HG03439 (cell line): Measurements from ENCODE around the gene CRB2.

Experiments
- ATAC-seq: cut with Tn5 transposase; IDR thresholded peaks from one replicate; pipeline ENCODE4 v1.9.1; 2021; ENCODE audit warnings: mild to moderate bottlenecking, moderate library complexity; ENCODE audit not compliant: unreplicated experiment

The CRB2 gene

DNA sequence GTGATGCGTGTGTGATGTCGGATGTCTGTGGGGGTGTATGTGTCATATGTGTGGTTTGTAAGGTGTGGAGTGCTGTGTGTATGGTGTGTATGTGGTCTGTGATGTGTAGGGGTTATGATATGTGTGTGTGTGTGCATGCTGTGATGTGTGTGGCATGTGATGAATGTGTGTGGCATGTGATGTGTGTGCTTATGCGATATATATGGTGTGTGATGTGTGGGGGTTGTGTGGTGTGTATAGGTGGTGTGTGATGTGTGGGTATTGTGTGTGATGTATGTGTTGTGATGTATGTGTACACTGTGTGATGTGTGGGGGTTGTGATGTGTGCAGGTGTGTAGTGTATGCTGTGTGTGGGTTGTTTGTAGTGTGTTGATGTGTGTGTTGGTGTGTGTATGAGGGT is 9.2 kb upstream of the CRB2 start:
- no peak for ATAC-seq

DNA sequence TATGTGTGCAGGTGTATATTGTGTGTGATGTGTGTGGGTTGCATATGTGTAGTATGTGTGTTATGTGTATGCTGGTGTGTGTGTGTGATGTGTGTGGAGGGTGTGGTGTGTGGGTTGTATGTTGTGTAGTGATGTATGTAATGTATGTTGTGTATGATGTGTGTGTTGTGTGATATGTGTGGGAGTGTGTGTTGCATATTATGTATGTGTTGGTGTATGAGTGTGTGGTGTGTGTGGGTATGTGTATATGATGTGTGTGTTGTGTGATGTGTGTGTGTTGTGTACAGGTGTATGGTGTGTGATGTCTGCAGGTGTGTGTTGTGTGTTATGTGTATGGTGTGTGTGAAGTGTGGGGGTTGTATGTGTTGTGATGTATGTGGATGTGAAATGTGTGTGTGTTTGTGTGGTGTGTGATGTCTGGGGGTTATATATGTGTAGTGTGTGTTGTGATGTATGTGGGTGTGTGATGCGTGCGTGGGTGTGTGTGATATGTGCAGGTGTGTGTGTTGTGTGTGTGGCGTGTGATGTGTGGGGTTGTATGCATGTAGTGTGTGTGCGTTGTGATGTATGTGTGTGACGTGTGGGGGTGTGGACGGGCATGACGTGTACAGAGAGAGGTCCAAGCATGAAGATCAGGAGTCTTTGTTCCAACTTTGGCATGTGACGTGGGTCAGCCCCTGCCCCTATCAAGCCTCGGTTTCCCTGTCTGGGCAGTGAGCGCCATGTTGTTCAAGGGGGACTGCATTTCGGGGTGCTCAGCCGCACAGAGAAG is 8.5 kb upstream of the CRB2 start:
- no peak for ATAC-seq

DNA sequence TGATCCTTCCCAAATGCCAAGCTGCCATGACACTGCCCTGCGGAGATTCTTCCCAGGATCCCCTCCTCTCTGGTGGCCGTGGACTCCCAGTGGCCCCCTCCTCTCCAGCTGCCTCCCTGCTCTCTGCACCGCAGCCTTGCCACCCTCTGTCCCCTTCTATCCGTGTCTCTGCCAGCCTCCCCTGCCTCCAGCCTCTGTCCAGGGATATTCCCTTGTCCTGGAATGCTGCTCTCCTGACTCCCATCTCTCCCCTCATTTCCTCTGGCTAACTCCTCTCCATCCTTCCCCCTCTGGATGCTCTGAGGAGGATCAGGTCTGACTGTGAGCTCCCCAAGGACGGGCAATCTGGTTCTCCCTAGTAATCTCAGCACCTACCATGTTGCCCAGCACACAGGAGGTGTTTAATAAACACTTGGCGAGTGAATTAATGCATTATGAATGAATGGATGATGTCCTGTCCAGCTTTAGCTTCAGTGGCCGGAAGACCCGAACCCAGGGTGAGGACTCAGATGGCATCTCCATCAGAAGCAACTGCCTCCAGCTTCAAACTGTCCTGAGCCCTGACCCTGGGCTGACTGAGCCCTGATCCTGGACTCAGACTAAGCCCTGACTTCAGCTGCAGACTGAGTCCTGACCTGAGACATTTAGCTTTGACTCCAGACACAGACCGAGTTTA is 7.5 kb upstream of the CRB2 start:
- ATAC-seq: no peak

DNA sequence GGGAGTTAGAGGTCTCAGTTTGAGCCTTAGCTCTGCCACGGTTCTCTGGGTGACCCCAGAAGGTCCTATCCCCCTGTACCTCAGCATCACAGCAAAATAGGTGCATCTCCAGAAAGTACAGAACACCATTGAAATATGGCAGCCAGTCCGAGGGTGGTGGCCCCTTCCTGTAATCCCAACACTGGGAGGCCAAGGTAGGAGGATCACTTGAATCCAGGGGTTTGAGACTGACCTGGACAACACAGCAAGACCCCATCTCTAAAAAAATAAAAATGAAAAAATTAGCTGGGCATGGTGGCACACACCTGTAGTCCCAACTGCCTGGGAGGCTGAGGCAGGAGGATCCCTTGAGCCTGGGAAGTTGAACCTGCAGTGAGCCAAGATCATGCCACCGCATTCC is 7.0 kb upstream of the CRB2 start:
- no peak for ATAC-seq

DNA sequence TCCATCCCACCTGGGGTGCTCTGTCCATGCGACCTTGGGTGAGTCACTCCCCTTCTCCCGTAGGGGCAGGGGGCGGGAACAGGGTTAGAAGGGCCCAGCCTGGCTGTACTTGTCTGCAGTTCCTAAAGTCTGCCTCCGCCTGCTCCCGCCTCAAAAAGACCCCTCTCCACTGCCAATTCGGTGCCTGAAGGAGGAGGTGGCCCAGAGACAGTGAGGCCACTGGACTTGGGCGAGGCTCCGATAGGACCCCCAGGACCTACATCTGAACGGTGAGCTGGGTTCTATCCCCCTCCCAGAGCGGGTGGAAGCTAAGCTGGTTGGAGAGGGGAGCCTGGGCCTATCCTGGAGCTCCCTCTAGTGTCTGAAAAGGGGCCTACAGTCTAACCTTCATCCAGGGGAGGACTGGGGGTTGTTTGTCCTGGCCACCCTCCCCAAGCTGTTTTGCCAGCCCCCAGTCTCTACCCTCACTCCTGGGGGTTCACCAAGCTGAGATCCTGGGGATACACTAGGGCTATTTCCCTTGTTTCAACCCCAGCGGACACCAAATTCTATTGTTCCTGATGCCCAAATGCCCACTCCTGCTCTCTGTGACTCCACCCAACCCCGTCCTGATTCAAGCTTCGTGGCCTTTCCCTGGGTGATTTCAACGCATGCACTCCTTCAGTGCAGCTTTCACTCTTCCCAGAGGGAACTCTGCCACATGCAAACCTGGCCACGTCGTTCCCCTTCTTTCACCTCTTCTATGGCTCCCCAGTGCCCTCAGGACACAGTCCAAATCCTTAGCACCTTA is 6.1 kb upstream of the CRB2 start:
- ATAC-seq: no peak

DNA sequence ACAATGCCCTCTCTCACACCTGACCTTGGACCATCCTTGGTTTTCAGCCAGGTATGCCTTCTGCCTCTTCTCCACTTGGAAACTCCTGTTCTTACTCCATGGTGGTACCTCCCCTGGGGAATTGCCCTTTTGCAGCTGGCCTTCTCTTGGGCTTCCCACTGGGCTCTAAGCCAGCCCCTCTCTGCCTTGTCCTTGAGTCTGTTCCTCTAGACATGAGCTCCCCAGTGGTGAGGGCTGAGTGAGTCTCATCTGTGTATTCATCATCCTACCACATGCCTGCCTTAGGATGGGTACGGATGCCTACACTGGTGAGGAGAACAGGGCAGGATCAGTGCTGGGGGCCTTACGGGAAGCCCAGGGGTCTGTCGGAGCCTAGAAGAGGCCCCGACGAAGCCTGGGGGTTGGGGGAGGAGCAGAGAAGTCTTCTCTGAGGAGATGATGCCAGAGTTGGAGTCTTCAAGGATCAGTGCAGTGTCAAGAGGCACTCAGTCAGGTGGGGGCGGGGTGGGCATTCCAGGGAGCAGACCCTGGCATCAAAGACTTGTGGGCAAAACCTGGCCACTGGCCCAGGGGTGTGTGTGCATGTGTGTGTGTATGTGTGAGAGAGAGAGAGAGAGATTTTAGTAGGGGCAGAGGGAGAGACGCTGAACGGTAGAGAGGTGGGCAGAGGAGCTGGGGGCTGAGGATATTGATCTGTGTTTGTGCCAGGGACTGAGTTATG is 5.2 kb upstream of the CRB2 start:
- ATAC-seq: no peak

DNA sequence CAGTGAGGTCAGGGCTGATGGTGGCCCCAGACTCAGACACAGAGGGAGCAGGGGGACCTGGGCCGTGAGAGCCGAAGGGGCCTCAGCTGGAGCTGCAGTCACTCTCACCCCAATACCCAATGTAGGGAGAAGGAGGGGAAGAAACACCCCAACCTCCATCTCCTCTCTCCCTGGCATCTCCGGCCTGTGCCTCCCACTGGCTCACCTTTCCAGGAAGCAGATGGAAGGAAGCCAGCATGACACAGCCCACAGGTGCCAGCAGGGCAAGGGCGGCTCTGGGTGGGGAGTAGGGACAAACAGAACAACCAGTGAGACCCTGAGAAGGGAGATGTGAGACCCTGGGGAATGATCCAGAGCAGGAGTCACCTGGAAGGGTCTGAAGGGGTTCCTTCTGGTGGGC is 3.0 kb upstream of the CRB2 start:
- no peak for ATAC-seq

DNA sequence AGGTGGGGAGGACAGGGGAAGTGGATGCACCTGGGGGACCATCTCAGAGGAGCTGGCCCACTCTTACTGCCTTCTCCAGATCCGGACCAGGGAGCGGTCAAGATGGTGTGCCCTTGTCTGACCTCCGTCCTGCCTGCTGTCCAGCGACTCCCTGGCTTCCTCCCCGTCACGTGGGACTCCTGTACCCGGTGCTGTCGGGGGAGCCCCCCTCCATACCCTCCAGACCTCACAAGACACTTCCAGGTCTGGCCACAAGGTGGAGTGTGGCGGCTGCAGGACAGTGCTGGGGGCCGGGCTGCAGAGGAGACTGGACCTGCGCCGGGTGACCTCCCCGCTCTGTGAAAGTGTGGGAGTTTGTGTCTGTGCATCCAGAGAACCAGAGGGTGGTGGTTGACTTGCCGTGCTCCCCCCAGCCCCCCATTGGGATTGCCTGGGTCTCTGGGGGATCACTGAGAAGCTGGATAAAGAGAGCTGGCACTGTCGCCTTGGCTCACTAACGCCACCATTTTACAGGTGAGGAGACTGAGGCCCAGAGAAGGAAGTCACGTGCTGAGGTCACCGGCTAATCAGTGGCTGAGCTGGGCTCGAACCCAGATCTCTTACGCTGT is 1.9 kb upstream of the CRB2 start:
- no peak for ATAC-seq

DNA sequence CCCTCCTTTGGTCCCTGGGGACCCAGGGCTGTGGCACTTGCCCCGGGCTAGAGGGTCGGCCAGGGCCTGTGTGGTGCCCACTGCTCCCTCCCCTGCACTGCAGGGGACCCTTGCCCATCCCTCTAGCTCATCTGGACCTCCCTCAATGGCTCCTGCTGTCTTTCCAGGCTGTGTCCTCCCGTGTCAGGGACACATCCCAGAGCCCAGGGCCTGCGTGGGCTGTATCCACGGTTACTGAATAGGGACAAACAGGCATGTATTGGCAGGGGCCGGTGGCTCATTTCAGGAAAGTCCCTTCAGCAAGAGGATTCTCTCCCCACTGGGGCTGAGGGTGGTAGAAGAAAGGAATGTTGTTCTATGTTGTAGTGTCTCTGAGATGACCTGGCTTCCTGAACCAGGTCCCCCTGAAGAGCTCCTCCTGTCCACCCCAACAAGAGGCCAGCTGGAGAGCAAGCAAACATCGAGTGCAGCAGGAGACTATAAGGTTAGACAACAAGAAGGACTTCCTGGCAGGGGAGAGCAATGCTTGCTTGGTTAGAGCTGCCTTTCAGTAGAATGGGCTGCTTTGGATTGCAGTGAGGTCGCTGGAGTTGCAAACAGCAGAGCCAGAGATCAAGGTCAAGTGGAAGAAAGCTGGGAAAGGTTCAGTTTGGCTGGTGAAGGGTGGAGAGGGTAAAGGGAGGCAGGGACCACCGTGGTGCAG is 1.0 kb upstream of the CRB2 start:
- ATAC-seq: no peak

DNA sequence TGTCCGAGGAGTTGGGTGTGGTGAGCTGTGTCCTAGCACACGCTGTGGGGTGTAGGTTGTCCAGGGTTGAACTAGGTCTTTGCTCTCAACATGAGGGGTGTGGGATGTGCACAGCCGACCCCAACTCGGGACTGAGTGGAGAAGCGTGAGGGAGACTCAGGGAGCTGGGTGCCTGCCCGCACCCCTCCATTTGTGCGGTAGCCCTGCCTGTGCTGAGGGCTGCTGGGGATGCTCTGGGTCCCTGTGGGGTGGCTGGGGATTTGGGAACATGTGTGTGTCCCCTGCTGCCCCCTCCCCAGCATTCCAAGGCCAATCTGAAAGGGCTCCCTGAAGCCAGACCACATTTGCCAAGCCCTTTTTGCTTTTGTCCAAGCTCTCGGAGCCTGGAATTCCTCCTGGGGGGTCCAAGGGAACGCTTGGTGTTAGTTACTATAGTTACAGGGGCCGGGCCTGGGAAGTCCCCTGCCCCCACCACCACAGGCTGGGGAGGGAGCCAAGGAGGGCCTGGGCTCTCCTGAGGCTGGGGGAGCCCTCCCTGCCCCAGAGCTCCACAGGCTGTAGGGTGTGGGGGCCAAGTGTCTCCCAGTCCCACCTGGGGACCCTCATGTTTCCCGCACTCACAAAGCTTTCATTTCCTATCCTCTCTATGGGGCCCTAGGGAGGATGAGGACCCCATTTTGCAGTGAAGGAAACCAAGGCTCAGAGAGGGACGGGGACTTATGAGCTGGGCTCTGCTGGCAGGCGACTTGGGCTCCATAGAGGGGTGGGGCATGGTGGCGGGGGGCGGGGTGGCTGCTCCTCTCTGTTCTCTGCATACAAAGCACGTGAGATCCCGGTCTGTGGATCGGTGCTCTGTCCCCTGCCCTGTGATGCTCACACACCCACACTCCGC is 1.1 kb downstream of the CRB2 start:
- no peak for ATAC-seq

DNA sequence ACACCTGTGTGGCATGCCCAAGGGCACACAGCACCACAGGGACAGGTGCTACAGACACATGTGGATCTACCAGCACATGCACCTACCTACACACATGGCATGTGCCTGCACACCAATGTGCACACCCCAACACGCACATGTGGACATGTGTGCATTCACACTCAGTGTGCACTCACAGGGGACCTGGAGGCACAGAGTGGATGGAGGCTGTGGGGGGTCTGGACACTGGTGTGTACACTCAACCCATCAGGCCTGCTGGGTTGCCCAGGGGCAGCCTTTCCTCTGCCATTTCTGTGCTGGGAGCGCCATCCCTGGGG is 1.7 kb downstream of the CRB2 start:
- ATAC-seq: no peak

DNA sequence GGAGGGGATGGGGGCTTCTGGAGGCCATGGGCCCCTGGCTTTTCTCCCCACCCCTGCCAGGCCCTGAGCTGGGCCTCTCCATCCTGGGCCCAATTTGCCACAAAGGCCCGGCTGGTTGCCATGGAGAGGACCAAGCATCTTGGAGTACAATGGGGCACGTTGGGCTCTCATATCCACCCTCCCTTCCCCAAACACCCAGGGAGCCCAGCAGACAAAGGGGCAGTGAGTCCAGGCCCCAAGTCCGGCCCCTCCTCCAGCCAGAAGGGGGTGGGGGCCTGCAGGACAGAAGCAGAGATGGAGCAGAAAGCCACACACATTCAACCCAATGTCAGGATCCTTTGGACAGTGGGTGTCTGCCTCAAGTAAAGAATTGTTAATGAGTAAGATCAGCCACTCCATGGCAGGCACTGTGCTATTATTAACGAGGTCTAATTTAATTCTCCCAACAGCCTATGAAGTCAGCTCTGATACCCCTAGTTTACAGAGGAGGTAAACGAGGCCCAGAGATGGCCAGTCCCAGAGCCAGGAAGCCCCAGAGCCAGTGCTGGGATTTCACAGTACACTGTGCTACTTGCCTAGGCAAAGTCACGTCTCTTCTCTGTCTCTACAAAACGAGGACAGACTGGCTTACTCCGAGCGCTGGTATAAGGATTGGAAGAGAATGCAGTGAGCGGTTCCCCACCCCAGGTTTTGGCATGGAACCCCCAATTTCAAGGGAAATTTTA is 2.3 kb downstream of the CRB2 start:
- no peak for ATAC-seq

DNA sequence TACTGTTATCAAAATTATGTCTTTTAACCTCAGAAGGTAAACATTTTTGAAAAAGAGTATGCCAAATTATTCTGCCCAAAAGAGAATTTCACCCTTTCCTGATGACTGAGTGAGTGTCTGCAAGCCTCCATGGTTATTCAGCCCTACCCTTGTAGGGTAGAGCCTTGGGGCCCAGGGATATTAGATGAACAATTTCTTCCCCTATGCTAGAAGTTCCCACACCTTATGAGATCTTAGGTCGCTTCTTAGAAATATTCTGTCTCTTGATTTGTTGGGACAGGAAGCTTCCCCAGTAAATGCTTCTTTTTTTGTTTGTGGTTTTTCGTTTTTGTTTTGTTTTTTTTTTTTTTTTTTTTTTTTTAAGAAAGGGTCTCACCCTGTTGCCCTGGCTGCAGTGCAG is 3.1 kb downstream of the CRB2 start:
- ATAC-seq: no peak

DNA sequence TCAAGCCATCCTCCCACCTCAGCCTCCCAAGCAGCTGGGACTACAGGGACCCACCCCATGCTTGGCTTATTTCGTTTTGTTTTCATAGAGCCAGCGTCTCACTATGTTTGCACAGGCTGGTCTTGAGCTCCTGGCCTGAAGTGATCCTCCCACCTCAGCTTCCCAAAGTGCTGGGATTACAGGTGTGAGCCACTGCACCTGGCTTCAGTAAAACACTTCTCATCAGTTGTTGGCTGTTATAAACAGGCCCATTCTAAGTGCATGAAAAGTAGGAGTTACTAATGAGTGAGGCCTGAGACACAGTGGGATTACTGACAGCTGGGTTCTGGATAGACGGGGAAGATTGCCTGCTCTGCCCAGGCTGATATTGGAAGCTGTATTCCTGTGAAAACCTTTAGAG is 3.5 kb downstream of the CRB2 start:
- ATAC-seq: no peak

DNA sequence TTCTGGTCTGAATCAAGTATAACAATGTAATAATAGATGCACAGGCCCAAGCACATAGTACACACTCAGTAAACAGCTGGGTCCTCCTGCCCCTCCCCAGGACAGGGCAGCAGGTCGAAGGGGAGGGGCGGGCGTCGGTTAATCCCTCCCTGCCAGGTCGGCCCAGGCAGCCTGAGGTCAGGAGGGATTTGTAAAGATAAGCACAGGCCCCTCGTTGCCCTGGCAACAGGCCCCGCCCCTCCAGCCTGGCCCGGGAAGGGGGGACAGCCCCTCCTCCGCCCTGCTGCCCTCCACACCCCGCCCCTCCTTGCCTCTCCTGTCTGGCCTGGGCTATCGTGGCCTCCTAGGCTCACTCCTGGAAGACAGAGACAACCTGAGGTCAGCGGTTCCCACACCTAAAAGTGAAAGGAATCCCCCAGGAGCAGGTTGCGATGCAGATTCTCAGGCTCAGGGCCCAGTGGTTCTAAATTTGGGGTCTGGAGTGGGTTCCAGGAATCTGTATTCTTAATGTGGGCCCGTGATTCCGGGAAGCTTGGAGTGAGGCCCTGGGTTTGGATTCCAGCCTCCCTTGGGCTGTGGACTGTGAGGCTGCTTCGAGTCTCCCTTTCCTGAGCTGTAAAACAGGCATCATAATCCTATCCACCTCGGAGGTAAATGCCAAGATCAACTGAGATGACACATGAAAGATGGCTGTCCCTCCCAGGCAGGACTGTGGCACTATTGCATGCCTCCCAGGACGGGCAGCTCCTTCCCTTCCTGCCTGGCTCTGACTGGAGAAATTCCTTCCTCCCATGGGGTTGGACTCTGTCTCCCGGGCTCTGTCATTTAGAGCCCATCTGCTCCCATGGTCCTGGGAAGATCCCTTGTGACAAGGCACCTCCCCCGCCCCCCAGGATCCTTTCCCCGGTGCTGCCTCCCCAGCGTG is 4.4 kb downstream of the CRB2 start:
- no peak for ATAC-seq

DNA sequence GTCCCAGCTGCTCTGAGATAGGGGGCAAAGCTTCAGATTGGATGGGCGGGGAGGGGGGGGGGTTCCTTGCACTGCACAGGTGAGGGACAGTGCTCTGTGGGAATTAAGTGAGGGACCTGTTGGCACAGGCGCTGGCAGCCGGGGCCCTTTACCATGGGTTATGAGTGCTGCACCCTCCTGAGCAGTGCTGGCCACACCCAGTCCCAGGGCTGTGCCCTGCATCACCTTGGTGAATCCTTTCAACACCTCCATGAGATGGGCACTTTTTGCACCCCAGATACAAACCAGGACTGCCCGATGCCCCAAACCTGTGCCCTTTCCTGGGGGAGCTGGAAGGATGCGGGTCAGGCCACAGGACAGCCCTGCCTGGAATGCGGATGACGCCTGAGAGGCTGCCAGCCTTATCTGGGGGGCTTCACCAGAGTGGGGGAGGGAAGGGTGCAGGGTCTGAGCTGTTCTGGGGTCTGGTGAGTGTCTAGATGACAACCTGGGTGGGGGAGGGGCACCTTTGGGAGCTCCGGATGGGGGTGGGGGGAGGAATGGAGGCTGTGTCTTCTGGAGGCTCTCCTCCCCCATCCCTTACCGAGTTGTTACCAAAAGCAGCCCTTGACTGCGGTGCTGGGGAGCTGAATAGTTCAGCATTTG is 5.2 kb downstream of the CRB2 start:
- ATAC-seq: no peak
